H1 (cell line): ENCODE results near the gene VPS35L. TPM values are rescaled to one million over a fixed set of nuclear protein-coding genes. Genes with fewer than 3 reads are reported as not detected.

Experiments used
- SIX5 ChIP-seq: IDR thresholded peaks from 2 replicates; pipeline ENCODE4 v1.6.1; 2011; ENCODE audit warnings: mild to moderate bottlenecking, low read depth, low read length
- polyA plus RNA-seq, 7 experiments: library from polyadenylated mRNA; depleted of rRNA in 3 of 7; stranded (reverse) in 5 of 7; unstranded in 2 of 7; fragments of >200 nt in 5 of 7; fragments of 200-250 nt in 2 of 7; gene quantifications; 1 replicate in 5 of 7; 2 replicates in 1 of 7; 4 replicates in 1 of 7; pipeline versions ENCODE4 v1.2.1 to v1.2.3, GENCODE V29; 2011 to 2013; ENCODE audit warnings: missing spikeins in 2 of 7, mixed read lengths in 2 of 7
- total RNA-seq: library from RNA; stranded (reverse); fragmentation: NEBNext Ultra II Directional; extraction: Animal tissue kit (Norgen Biotek cat#: 25700); gene quantifications from 2 replicates; pipeline ENCODE4 v1.2.1, GENCODE V29; 2021

The VPS35L gene
- total and polyA plus RNA-seq, 2 of the 8 experiments (the other 6 are each of a cell fraction or from before 2014, with no cell fraction given), result 31.5 to 57.1 TPM

GRCh38 chr16:19700319-19700781 is 144.8 kb downstream of the VPS35L start (continued):
- TF ChIP-seq SIX5, result no peak
